ENCODE data around the gene LIMK1. TPM values are rescaled to one million over a fixed set of nuclear protein-coding genes. Genes with fewer than 3 reads are reported as not detected.
A peak's percentile ranks its signal among the peaks of the same experiment; 100 is the strongest.

The LIMK1 gene
- total RNA-seq, 1 donor from 2014 or later = 53.1 TPM

DNA sequence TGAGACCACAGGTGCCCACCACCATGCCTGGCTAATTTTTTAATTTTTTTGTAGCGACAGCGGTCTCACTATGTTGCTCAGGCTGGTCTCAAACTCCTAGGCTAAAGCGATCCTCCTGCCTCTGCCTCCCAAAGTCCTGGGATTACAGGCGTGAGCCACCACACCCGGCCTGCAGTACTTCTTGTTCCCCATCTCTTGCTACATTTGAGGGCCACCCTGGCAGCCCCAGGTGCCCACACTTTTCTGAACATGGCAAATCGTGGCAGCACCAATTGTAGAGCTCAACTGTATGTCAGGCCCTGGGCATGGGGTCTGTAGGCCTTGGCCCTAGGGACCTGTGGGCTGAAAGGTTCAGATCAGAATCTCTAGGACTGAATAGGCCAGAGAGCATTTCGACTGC is 25.1 kb upstream of the LIMK1 start:
- Histone ChIP-seq H3K4me3 (no peak overlapping the region), H3K4me1 (peaks cover 11% of the 10 kb centered on the region), H3K27me3 (no peaks in the 10 kb centered on the region), H3K36me3 (peaks cover 54% of the 10 kb centered on the region), H3K9me3 (no peaks in the 10 kb centered on the region), H3K27ac (no peak overlapping the region)
- DNase-seq (peak; percentile 37), ATAC-seq (no peak)
- TF ChIP-seq, protein P1, sequence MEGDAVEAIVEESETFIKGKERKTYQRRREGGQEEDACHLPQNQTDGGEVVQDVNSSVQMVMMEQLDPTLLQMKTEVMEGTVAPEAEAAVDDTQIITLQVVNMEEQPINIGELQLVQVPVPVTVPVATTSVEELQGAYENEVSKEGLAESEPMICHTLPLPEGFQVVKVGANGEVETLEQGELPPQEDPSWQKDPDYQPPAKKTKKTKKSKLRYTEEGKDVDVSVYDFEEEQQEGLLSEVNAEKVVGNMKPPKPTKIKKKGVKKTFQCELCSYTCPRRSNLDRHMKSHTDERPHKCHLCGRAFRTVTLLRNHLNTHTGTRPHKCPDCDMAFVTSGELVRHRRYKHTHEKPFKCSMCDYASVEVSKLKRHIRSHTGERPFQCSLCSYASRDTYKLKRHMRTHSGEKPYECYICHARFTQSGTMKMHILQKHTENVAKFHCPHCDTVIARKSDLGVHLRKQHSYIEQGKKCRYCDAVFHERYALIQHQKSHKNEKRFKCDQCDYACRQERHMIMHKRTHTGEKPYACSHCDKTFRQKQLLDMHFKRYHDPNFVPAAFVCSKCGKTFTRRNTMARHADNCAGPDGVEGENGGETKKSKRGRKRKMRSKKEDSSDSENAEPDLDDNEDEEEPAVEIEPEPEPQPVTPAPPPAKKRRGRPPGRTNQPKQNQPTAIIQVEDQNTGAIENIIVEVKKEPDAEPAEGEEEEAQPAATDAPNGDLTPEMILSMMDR (IDR thresholded peaks at IDR 0.05) = no peak
- intact Hi-C loops (cut with DNase I) = no loop called here

DNA sequence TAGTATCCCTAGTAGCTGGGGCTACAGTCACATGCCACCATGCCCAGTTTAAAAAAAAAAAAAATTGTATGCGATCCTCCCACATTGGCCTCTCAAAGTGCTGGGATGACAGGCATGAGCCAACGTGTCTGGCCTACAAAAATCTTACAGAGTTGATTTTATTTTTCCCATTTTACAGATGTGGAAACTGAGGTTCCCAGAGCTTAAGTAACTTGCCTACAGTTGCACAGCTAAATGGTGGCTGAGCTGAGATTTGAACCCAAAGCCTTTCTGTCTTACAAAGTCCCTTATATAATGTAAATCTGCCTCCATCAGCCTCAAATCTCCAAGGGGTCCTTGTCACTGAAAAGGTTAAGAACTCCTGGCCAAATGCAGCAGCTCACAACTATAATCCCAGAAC is 24.6 kb upstream of the LIMK1 start:
- intact Hi-C loops (cut with DNase I) = no loop called here
- peaks cover 54% of the 10 kb centered on the region for H3K36me3 ChIP-seq
- TF ChIP-seq, protein P1 (IDR thresholded peaks at IDR 0.05) = no peak
- no peak for ATAC-seq
- no peak overlapping the region for H3K27ac ChIP-seq
- no peaks in the 10 kb centered on the region for H3K9me3 ChIP-seq
- peaks cover 11% of the 10 kb centered on the region for H3K4me1 ChIP-seq
- no peak for DNase-seq
- no peaks in the 10 kb centered on the region for H3K27me3 ChIP-seq
- no peak overlapping the region for H3K4me3 ChIP-seq

DNA sequence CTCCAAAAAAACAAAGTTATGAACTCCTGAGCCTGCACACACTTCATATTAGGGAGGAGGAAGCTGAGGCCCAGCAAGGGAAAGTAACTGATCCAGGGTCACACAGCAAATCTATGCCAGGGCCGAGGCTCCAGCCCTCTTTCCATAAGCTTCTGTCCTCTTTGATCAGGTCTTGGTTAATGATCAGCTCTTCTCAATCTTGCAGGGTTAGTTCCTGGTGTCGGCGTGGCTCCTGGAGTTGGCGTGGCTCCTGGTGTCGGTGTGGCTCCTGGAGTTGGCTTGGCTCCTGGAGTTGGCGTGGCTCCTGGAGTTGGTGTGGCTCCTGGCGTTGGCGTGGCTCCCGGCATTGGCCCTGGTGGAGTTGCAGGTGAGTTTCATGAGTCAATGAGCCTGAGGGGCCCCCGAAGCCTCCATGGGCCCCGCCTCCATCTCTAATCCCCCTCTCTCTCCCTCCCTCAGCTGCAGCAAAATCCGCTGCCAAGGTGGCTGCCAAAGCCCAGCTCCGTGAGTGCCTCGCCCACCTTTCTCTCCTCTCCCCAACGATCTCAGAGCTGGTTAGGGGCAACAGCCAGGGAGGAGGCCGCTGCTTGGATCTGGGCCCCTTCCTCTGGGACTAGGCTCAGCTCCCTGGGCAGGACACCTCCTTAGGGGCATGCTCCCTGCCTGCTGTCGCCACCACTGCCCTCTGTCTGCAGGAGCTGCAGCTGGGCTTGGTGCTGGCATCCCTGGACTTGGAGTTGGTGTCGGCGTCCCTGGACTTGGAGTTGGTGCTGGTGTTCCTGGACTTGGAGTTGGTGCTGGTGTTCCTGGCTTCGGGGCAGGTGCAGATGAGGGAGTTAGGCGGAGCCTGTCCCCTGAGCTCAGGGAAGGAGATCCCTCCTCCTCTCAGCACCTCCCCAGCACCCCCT is 23.7 kb upstream of the LIMK1 start:
- Histone ChIP-seq H3K27me3 (no peaks in the 10 kb centered on the region), H3K4me3 (no peak overlapping the region), H3K27ac (peak overlapping the region; percentile 33), H3K36me3 (peaks cover 53% of the 10 kb centered on the region), H3K4me1 (peaks cover 11% of the 10 kb centered on the region), H3K9me3 (no peaks in the 10 kb centered on the region)
- DNase-seq (peak; percentile 88), ATAC-seq (peak; percentile 40)
- TF ChIP-seq, protein P1 (IDR thresholded peaks at IDR 0.05) = peak; percentile 9
- intact Hi-C loops (cut with DNase I) = no loop called here

- DNase-seq (peak; percentile 91), ATAC-seq (peak; percentile 93)
- no peaks in the 10 kb centered on the region for H3K9me3 ChIP-seq
- H3K27ac ChIP-seq = peak overlapping the region; percentile 92
- intact Hi-C loops (cut with DNase I) = no loop called here
- H3K36me3 ChIP-seq = peaks cover 50% of the 10 kb centered on the region
- H3K27me3 ChIP-seq = no peaks in the 10 kb centered on the region
- H3K4me3 ChIP-seq = peak overlapping the region; percentile 32
- TF ChIP-seq, protein P1 (IDR thresholded peaks at IDR 0.05) = no peak
- H3K4me1 ChIP-seq = peaks cover 11% of the 10 kb centered on the region
Observed at GRCh38 chr7:74061840-74062539, 21.6 kb upstream of the LIMK1 start.

DNA sequence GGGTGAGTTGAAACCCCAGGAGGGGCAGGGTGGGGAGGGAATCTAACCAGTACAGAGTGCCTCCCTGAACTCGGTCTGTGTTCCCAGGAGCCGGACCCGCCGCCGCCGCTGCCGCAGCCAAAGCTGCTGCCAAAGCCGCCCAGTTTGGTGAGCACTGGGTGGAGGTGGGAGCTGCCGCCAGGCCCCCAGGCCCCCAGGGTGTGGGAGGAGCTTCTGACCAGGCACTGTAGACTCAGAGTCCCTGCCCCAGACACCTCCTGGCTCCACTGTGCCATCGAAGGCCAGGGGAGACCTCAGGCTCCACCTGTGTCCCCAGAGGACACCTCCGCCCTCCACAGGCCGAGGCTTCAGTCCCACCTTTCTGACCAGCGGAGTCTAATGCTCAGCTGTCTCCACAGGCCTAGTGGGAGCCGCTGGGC is 20.4 kb upstream of the LIMK1 start:
- Histone ChIP-seq H3K27me3 (no peaks in the 10 kb centered on the region), H3K9me3 (no peaks in the 10 kb centered on the region), H3K36me3 (peaks cover 43% of the 10 kb centered on the region), H3K4me3 (no peak overlapping the region), H3K4me1 (peaks cover 11% of the 10 kb centered on the region), H3K27ac (no peak overlapping the region)
- DNase-seq = no peak
- ATAC-seq = no peak
- intact Hi-C loops (cut with DNase I) = no loop called here
- TF ChIP-seq, protein P1 (IDR thresholded peaks at IDR 0.05) = no peak
